Measurements from ENCODE around the gene ZNF526.

Gene ZNF526

DNA sequence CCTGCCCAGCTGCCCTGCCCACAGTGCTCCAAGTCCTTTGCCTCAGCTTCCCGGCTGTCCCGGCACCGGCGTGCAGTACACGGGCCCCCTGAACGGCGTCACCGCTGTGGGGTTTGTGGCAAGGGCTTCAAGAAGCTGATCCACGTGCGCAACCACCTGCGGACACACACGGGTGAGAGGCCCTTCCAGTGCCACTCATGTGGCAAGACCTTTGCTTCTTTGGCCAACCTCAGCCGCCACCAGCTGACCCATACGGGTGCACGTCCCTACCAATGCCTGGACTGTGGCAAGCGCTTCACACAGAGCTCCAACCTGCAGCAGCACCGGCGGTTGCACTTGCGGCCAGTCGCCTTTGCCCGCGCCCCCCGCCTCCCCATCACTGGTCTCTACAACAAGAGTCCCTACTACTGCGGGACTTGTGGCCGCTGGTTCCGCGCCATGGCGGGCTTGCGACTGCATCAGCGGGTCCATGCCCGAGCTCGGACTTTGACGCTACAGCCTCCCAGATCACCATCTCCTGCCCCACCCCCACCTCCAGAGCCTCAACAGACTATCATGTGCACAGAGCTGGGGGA, 5.7 kb downstream of the ZNF526 start:
- no peak for DNase-seq

- DNase-seq: no peak
Measured at GRCh38 chr19:42226886-42227285, 6.8 kb downstream of the ZNF526 start.

DNA sequence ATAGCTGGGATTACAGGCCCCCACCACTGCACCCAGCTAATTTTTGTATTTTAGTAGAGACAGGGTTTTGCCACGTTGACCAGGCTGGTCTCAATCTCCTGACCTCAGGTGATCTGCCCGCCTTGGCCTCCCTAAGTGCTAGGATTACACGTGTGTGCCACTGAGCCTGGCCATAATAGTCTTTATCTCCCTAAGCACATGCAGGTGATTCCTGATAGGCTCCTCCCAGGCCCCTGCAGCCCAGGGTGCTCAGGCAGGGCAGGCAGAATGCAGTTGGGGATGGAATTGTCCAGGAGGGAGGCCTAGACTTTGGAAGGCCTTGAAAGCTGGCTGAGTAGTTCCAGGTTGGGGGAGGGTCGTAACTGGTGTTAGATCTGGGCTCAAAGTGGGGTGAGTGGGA, 8.5 kb downstream of the ZNF526 start:
- no peak for DNase-seq

DNA sequence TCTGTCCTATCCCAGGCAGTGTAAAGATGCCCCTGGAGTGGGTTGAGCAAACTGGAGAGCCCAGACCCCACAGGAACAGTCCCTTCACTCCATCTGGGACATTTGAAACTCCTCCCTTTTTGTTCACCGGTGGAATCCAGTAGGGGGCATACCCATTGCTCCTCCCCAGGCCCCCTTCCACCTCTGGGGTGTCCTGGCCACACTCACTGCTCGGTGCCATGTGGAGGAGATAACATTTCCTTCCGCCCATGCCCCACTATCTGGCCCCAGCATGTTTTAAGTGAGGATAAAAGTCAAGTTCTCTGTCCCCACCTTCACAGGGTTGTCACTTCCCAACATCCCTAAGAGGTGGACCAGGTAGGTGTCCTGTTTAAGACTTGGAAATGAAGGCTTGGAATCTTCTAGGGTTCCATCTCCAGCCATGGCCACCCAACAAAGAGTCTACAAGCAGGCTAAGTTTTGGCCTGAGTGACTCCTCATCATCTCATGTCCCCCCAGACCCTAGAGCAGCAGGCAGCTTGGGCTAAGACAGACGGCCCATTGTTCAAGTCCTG, 9.3 kb downstream of the ZNF526 start:
- DNase-seq: no peak

- no peak for DNase-seq
Measured at GRCh38 chr19:42229855-42230351, 9.8 kb downstream of the ZNF526 start.

DNA sequence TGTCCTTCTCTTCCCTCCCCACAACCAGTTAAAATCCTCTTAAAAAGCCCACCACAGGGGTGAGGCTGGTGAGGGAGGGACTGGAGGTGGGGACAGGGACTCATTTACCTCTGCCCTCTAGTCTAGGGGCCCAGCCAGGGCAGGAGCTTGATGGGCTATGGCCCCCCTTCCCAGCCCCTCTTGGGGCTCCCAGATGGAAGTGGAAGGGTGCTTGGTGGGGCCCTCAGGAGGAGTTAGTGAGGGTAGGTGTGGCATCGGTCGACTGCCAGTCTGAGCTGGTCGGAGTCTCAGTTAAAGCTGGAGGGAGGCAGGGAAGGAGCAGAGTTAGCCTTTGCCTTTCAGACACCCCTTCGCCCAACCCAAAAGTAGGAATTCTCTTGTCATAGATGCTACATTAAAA, 10.5 kb downstream of the ZNF526 start:
- DNase-seq: no peak

DNA sequence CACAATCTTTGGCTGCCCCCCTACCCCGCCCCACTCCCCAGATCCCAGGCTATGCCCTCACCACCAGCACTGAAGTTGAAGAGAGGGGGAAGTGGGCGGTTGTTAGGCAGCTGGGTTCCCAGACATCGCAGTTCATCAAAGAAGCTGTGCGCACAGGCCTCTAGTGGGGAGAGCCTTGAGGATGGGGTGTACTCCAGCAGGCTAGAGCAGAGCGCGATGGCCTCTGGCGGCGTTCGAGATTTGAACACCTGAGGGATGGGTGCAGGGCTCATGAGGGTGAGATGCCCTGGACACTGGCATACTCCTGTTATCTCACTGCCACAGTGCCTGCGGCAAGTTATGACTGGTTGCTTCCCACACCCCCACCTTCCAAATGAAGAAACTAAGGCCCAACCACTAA, 12.3 kb downstream of the ZNF526 start:
- DNase-seq: no peak

DNA sequence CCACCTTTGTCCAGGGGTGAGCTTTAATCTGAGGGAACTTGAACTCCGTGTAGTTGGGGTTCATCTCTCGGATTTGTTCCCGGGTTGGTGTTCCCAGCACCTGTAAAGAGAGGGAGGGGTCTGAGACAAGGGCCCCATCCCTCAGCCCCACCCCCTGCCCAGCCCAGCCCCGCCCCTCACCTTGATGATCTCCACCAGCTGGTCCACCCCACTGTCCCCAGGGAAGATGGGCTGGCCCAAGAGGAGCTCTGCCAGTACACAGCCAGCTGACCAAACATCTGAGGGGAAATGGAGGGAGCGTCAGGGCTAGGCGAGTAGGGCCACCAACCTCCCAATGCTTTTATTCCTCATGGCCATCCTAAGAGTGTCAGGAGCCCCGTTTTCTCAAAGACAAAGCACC, 13.0 kb downstream of the ZNF526 start:
- DNase-seq: no peak

DNA sequence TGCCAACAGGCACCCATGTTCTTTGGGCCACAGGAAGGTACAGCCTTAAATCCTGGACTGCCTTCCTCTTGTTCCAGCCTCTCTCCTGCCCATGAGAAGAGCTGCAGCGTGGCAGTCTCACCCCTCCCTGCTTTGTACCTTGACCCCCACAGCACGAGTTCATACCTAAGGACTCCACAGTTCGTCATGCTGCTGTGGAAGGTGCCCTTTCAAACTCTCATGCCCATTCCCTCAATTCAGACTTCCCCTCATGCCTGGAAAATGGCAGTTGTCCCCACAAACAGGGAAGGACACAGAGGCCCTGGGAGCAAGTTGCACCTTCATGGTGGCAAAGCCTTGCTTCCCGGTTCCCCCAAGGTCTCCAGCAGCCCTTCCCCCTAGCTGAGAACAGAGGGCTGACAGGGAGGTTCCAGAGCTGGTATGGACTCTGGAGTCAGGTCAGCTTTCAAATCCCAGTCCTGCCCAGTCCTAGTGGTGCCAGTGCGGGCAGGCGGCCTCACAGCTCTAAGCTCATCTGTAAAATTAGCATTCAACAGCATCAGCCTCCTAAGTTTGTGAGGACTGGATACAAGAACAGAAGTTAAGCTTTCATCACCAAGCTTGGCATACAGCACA, 13.7 kb downstream of the ZNF526 start:
- no peak for DNase-seq

GRCh38 chr19:42234364-42234763, 14.3 kb downstream of the ZNF526 start:
- no peak for DNase-seq

DNA sequence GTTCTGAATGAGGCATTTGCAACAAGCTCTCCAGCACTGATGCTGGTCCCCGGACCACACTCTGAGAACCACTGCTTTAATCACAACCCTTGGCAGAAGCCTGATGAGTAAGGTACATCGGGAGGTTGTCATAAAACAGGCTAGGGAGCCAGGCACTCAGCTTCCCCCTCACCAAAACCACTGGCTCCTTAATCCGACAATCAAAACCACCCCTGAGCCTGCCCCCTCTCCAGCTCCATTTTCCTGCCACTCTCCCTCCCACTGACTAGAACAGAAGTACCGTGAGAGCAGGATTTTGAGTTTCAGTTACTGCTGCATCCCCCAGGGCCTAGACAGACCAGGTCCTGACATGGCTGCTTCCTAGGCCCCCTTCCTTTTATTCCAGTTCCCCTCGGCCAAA, 15.1 kb downstream of the ZNF526 start:
- DNase-seq: no peak

GRCh38 chr19:42239544-42240220, 19.6 kb downstream of the ZNF526 start:
- DNase-seq: no peak

GRCh38 chr19:42241279-42241678, 21.2 kb downstream of the ZNF526 start:
- DNase-seq: no peak

DNA sequence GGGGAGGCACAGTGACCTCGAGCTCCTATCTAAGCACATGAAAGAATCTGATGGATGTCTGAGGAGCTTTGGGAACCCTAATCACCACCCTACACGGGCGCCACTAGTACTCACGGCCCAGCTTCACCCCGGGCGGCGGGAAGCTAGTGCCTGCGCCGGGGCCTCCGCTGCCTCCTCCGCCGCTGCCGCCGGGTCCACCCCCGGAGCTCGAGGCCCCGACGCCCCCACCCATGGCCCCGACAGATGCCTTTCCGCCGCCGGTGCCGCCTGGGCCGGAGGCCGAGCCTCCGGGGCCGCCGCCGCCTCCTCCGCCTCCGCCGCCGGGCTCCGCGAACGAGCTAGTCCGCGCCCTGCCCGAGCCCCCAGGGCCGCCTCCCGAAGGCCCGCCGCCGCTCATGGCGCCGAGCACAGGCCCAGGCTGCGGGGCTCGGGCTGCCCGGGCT, 22.0 kb downstream of the ZNF526 start:
- DNase-seq: no peak

DNA sequence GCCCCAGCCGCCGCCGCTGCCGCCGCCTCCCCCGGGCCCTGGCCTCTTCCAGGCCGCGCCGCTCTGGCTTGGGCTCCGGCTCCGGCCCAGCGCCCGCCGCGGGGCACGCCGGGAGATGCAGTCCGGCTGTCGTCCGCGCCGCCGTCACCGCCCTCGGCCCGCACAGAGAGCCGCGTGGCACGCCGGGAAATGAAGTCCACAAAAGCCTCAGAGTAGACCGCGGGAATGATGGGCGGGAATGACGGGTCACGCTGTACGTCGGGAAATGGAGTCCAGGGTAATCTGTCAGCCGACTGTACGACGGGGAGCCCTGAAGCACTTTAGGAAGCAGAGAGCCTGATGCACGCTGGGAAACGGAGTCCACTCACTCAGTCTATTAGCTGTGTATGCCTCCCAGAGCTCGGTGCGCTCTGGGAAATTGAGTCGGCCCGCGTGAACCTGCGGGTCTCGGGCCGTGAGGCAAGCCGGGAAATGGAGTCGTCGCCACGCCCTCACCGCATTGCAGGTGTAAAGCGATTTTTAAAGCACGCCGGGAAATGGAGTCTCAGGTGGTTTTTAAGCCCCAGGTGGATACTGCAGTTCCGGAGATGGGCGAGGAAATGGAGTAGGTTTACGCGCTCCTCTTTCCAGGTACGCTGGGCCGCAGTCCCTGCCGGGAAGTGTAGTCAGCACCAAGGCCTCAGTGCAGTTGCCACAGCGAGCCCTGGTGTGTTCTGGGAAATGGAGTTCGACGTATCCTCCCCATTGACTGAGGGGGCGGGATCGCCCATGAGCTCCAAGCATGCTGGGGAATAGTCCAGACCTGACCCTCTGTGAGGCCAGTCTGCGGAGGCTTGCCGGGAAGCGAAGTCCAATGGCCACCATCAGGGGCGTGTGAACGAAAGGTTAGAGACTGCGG, 22.6 kb downstream of the ZNF526 start, which contains the start of gene GSK3A:
Gene GSK3A (minus strand): TSS at position 91 of the 898 bp plus-strand sequence. CDS start 137 bp downstream, outside the sequence.
- peak; percentile 90 for DNase-seq

DNA sequence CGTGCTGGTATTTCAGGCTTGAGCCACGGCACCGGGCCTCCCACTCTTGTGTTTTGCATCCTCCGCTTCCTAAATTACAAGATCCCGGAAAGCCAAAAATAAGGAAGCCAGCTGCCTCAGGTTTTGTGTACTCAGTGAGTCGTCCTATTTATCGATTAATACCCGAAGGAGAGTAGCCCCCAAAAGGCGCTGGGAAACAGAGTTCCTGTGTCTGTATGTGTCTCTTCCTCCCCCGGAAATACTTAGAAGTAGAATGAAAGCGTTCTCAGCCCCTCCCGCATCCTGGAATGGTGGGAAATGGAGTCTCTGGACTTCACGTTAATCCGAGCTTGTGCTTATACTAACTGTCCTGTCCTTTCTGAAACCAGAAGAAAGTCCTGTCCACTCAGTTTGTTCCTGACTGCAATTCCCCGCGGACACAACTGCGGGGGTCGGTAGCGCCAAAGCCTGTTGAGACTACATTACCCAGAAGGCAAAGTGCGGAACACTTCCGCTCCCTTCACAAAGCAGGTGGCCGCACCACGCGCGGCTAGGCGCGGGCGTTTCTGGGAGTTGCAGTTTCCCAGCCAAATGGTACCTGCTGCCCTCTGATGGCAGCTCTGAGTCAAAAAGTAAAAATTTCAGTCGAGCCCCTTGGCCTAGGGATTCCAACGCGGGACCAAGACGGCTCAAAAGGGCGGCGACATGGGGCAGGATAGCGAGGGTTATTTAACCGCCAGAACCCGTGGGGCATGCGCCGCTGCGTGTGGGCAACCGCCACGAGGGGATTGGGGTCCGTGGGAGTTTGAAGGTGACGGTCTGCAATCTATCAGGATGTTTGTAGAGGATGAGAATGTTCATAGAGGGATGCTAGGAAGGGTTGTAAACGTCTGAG, 24.5 kb downstream of the ZNF526 start:
- DNase-seq: peak; percentile 79

GRCh38 chr19:42245231-42245630, 25.1 kb downstream of the ZNF526 start:
- no peak for DNase-seq

- no peak for DNase-seq
Measured at GRCh38 chr19:42246143-42246921, 26.2 kb downstream of the ZNF526 start.

GRCh38 chr19:42246922-42247639, 27.0 kb downstream of the ZNF526 start:
- no peak for DNase-seq

DNA sequence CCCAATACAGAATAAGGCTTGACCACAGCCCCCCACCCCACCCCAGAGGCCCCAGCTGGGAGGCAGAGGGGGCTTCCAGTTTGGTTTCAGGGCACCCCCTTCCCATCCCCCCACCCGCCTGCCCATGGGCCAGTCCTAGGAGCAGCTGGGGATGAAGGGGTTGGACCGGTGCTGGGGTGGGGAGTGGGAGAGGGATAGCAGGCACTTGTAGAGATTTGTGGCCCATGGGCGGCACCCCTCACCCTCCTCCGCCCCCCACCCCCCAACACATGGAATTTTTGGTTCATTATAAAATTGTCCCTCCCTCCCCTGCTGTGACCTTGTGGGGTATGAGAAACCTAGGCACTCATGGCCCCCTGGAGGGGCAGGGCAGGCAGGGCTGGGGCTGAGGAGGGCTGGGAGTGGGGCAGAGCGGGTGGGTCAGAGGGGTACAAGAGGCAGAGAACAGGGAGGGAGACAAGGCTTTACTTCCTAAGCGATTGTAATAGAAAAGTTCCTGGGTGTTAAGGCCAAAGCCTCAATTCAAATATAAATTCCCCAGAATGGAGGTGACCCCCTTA, 27.6 kb downstream of the ZNF526 start:
- no peak for DNase-seq

All from activated gamma-delta T cell (primary cell).